GM12891 (cell line): ENCODE data around the gene TMEM125.

Experiments
- DNase-seq: peaks from one replicate; pipeline ENCODE4 v3.0.0; 2011; ENCODE audit warnings: low spot score; ENCODE audit not compliant: insufficient read length
- FAIRE-seq: peaks from 2 replicates; lab custom pipeline; 2011; peaks lifted over from hg19 to GRCh38; lab: Jason Lieb, UNC
- PAX5 ChIP-seq: IDR thresholded peaks from 2 replicates; pipeline ENCODE4 v1.6.1; 2011; ENCODE audit warnings: low read length, moderate library complexity, mild to moderate bottlenecking; ENCODE audit not compliant: insufficient read depth, severe bottlenecking
- POLR2A ChIP-seq: IDR thresholded peaks from 2 replicates; pipeline ENCODE4 v1.6.1; 2011; ENCODE audit warnings: low read depth, low read length, control low read depth
- POLR2AphosphoS5 ChIP-seq: IDR thresholded peaks from 2 replicates; pipeline ENCODE4 v1.6.1; 2011; ENCODE audit warnings: low read depth, low read length, control low read depth
- POU2F2 ChIP-seq: IDR thresholded peaks from 2 replicates; pipeline ENCODE4 v1.6.1; 2011; ENCODE audit warnings: low read depth, mild to moderate bottlenecking, control low read depth, low read length, moderate library complexity
- SPI1 ChIP-seq: IDR thresholded peaks from 2 replicates; pipeline ENCODE4 v1.6.1; 2011; ENCODE audit warnings: low read depth, low read length, control low read depth
- TAF1 ChIP-seq: IDR thresholded peaks from 2 replicates; pipeline ENCODE4 v1.6.1; 2011; ENCODE audit warnings: low read depth, low read length, control low read depth

Gene TMEM125

GRCh38 chr1:43265431-43265830, 4.4 kb upstream of the TMEM125 start:
- DNase-seq (no peak), FAIRE-seq (no peak)
- TF ChIP-seq POLR2AphosphoS5 (no peak), SPI1 (no peak), POLR2A (no peak), POU2F2 (no peak), PAX5 (no peak), TAF1 (no peak)

- TF ChIP-seq PAX5, result no peak
- no peak for TF ChIP-seq POLR2AphosphoS5
- TF ChIP-seq POLR2A, result no peak
- TF ChIP-seq SPI1, result no peak
- TF ChIP-seq POU2F2, result no peak
- TF ChIP-seq TAF1, result no peak
- no peak for DNase-seq
- FAIRE-seq, result no peak
These were observed 2.9 kb upstream of the TMEM125 start for GRCh38 chr1:43266881-43267280.

GRCh38 chr1:43267291-43267805, 2.4 kb upstream of the TMEM125 start:
- FAIRE-seq (no peak), DNase-seq (no peak)
- no peak for TF ChIP-seq POLR2A
- no peak for TF ChIP-seq POLR2AphosphoS5
- no peak for TF ChIP-seq TAF1
- TF ChIP-seq PAX5, result no peak
- TF ChIP-seq SPI1, result no peak
- no peak for TF ChIP-seq POU2F2

GRCh38 chr1:43267818-43268425, 1.9 kb upstream of the TMEM125 start:
- TF ChIP-seq PAX5 (no peak), POU2F2 (no peak), POLR2A (no peak), SPI1 (no peak), POLR2AphosphoS5 (no peak), TAF1 (no peak)
- FAIRE-seq (no peak), DNase-seq (no peak)

GRCh38 chr1:43270421-43271095, 775 bp downstream of the TMEM125 start:
- FAIRE-seq, result no peak
- no peak for DNase-seq
- TF ChIP-seq POLR2A (no peak), TAF1 (no peak), PAX5 (no peak), POU2F2 (no peak), POLR2AphosphoS5 (no peak), SPI1 (no peak)

GRCh38 chr1:43271186-43272118, 1.7 kb downstream of the TMEM125 start:
- no peak for FAIRE-seq
- TF ChIP-seq POLR2AphosphoS5 (no peak), POLR2A (no peak), POU2F2 (no peak), SPI1 (no peak), PAX5 (no peak), TAF1 (no peak)
- no peak for DNase-seq

GRCh38 chr1:43272161-43272560, 2.4 kb downstream of the TMEM125 start:
- TF ChIP-seq TAF1, result no peak
- TF ChIP-seq POLR2AphosphoS5, result no peak
- no peak for TF ChIP-seq POLR2A
- TF ChIP-seq POU2F2, result no peak
- no peak for TF ChIP-seq PAX5
- TF ChIP-seq SPI1, result no peak
- DNase-seq (no peak), FAIRE-seq (no peak)

- no peak for FAIRE-seq
- DNase-seq, result no peak
- no peak for TF ChIP-seq POU2F2
- TF ChIP-seq POLR2AphosphoS5, result no peak
- TF ChIP-seq SPI1, result no peak
- TF ChIP-seq TAF1, result no peak
- no peak for TF ChIP-seq POLR2A
- no peak for TF ChIP-seq PAX5
These were observed 3.1 kb downstream of the TMEM125 start for GRCh38 chr1:43272576-43273571.
